ENCODE measurements around the gene GUCY1A2. TPM values are rescaled to one million over a fixed set of nuclear protein-coding genes. Genes with fewer than 3 reads are reported as not detected.

Gene GUCY1A2
- total RNA-seq, 1 experiment from 2014 or later, result not detected

- no peak for DNase-seq (ENCODE audit: low spot score)
Measured at GRCh38 chr11:106748059-106748458, 270.2 kb downstream of the GUCY1A2 start.

DNA sequence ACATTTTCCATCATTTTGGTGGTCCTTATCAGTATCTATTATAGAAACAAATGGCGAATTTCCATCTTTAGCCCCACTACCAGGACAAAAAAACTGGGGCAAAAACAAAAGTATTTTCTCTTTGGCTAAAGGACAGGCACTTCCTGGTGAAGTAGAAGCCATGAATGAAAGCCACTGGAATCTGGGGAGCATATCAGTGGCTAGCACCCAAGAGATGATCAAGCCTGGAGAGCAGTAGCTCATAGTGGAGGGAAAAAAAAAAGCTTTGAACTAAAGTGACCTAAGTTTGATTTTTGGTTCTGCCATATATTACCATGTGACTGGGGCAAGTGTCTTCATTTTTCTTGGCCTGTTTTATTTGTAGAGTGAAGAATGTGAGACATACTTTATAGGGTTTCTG lies 272.3 kb downstream of the GUCY1A2 start:
- DNase-seq (ENCODE audit: low spot score), result no peak

- no peak for DNase-seq (ENCODE audit: low spot score)
Measured at GRCh38 chr11:106733635-106734034, 284.6 kb downstream of the GUCY1A2 start.

- DNase-seq (ENCODE audit: low spot score), result no peak
Measured at GRCh38 chr11:106728859-106729258, 289.4 kb downstream of the GUCY1A2 start.

- DNase-seq (ENCODE audit: low spot score), result no peak
Measured at GRCh38 chr11:106728379-106728778, 289.9 kb downstream of the GUCY1A2 start.

- DNase-seq (ENCODE audit: low spot score), result no peak
Measured at GRCh38 chr11:106727256-106727655, 291.0 kb downstream of the GUCY1A2 start.

- no peak for DNase-seq (ENCODE audit: low spot score)
Measured at GRCh38 chr11:106724293-106724892, 293.9 kb downstream of the GUCY1A2 start.

- no peak for DNase-seq (ENCODE audit: low spot score)
Measured at GRCh38 chr11:106723071-106723470, 295.2 kb downstream of the GUCY1A2 start.

DNA sequence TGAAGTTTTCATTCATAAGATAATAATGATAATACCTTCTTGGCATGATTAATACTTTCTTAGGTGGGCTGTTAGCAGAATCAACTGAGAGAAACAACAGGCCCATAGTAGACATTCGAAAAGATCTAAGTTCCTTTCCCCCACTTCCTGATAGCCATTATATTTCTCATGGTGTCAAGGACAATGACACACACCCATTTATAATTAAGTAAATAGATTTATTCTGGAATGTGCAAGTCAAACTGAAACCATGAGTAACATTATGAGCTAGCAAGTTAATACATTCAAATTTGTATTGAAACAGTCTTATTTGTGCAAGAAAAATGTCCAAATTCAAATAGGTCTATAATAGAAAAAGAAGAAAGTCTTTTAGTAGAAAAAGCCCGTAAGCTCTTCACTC lies 301.1 kb downstream of the GUCY1A2 start:
- peak; percentile 3 for DNase-seq (ENCODE audit: low spot score)

GRCh38 chr11:106714199-106714598 lies 304.1 kb downstream of the GUCY1A2 start:
- no peak for DNase-seq (ENCODE audit: low spot score)

DNA sequence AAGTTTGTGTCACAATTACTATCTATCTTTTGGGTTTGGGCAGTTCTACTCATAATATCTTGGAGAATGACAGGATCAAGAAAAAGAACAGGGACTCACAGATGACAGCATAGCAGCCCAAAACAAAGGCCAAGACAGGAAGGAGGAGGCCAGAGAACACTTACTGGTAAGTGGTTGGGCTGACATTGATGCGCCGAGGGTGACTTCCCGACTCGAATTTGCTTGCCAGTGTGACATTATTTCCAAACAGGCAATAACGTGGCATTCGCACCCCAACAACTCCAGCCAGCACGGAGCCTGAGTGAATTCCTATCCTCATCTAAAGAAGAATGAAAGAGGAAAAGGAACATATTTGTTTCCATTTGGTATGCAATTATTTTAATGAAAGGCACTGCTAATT lies 309.9 kb downstream of the GUCY1A2 start:
- no peak for DNase-seq (ENCODE audit: low spot score)

GRCh38 chr11:106706355-106706754 lies 311.9 kb downstream of the GUCY1A2 start:
- DNase-seq (ENCODE audit: low spot score), result peak; percentile 65

DNA sequence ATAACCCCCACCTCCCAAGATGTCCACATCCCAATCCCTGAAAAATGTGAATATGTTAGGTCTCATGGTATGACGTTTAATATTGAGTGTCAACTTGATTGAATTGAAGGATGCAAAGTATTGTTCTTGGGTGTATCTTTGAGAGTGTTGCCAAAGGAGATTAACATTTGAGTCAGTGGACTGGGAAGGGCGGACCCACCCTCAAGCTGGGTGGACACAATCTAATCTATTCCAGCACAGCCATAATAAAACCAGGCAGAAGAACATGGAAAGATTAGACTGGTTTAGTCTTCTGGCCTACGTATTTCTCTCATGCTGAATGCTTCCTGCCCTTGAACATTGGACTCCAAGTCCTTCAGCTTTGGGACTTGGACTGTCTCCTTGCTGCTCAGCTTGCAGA lies 315.5 kb downstream of the GUCY1A2 start:
- DNase-seq (ENCODE audit: low spot score), result no peak

DNA sequence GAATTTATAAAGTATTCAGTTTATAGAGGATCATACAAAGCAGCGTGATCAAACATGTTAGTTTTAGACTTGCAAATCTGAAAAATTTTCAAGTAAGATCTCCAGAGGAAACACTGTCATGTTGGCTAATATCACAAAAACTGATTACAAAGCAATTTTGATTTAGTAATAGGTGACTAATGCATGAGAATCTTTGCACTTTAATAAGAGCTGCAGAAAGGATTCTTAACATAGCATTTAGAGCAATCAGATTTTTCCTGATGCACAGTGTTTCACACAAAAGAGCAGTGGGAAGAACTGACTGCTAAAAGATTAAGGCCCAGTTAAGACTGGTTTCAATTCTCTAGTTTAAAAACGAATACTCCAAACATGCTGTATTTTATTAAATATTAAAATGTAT lies 321.2 kb downstream of the GUCY1A2 start:
- DNase-seq (ENCODE audit: low spot score), result no peak

DNA sequence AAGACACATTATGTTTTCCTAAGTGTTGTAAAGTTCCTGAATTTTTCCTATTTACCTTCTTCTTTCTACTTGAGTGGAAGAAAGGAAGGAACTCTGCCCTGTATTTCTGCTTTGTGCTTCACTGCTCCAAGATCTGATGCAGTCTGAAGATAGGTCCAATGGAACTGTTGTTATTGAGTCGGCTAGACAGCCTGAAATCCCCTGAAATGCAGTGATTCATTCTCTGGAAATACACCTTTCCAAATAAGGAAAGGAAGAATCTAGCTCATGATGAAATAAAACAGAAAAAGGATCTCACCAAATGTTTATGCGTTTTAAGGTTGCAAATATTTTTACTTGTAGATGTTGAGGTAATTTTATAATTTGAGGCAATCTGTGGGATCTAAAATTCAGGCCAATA lies 322.8 kb downstream of the GUCY1A2 start:
- no peak for DNase-seq (ENCODE audit: low spot score)

DNA sequence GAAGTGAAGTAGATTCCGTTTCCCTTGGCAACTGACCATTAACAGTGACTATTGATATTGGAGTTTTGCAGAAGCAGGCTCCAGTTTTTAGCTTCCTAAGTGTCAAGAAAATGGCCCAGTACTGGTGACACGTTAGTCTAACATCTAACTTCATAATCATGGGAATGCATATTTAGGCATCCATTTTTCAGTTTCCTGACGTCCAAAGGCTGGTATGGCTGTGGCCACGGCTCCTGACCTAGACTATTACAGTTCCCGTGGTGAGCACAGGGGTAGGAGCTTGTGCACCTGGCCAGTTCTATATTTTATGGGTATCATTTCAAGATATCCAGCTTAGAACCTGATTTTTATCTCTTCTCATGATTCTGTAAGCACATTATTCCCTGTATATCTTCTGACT lies 323.8 kb downstream of the GUCY1A2 start:
- DNase-seq (ENCODE audit: low spot score), result no peak

- DNase-seq (ENCODE audit: low spot score), result no peak
Measured at GRCh38 chr11:106691807-106692365, 326.4 kb downstream of the GUCY1A2 start.

GRCh38 chr11:106690923-106691322 lies 327.4 kb downstream of the GUCY1A2 start:
- DNase-seq (ENCODE audit: low spot score), result no peak

GRCh38 chr11:106684944-106685343 lies 333.3 kb downstream of the GUCY1A2 start:
- DNase-seq (ENCODE audit: low spot score), result no peak

- no peak for DNase-seq (ENCODE audit: low spot score)
Measured at GRCh38 chr11:106683435-106683834, 334.8 kb downstream of the GUCY1A2 start.

- DNase-seq (ENCODE audit: low spot score), result no peak
Measured at GRCh38 chr11:106681435-106681834, 336.8 kb downstream of the GUCY1A2 start.

- no peak for DNase-seq (ENCODE audit: low spot score)
Measured at GRCh38 chr11:106679581-106679980, 338.7 kb downstream of the GUCY1A2 start.

DNA sequence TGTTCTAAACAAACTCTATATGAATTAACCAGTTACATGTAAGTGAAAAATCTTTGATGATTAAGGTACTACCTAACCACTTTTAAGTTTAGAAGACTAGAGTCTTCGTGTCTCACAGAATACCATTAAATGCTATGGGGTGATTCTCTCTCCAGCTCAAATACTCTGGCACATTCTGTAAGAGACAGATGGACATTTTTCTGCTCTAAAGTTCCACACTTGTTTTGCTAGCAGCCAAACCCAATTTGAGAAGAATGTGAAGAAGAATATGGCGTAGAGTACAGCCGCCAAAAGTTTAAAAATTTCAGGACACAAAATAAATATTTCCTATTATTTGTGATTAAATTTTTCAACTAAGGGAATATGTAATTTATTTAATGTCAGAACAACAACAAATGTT lies 339.1 kb downstream of the GUCY1A2 start:
- no peak for DNase-seq (ENCODE audit: low spot score)

- no peak for DNase-seq (ENCODE audit: low spot score)
Measured at GRCh38 chr11:106670069-106670468, 348.2 kb downstream of the GUCY1A2 start.

All from HT-29 (cell line).